ENCODE results near the gene UFD1.

DNA sequence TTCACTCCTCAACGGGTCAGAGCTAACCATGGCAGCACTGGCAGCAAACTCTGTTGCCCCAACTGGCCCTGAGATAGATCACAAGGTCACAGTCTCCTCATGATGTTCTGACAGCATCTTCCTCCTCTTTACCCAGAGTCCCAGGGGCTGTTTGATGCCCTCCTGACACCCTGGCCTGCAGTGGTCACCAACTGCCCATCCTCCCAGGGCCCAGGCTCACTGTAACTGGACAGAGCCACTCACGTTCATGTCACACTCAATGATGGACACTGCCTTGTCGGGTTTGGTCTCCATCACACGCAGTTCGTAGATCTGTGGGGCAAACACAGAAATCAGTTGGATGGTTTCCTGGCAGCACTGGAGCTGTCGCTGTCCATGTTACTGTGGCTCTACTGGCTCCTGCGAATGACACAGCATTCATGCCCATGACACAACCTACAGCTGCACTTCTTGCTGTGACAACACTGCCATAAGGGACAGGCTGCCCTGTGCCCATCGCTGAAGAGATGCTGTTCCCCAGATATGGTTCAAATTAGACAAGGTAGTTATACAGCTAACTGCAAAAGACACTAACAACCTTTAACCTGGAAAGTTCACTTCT is 21.1 kb downstream of the UFD1 start:
- TF ChIP-seq POLR2A (IDR thresholded peaks at IDR 0.05): no peak
- TF ChIP-seq, protein P1, sequence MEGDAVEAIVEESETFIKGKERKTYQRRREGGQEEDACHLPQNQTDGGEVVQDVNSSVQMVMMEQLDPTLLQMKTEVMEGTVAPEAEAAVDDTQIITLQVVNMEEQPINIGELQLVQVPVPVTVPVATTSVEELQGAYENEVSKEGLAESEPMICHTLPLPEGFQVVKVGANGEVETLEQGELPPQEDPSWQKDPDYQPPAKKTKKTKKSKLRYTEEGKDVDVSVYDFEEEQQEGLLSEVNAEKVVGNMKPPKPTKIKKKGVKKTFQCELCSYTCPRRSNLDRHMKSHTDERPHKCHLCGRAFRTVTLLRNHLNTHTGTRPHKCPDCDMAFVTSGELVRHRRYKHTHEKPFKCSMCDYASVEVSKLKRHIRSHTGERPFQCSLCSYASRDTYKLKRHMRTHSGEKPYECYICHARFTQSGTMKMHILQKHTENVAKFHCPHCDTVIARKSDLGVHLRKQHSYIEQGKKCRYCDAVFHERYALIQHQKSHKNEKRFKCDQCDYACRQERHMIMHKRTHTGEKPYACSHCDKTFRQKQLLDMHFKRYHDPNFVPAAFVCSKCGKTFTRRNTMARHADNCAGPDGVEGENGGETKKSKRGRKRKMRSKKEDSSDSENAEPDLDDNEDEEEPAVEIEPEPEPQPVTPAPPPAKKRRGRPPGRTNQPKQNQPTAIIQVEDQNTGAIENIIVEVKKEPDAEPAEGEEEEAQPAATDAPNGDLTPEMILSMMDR (IDR thresholded peaks at IDR 0.05): no peak
